Stromal cell of bone marrow (primary cell): ENCODE data around the gene INPP4B.
"Not testable (repeated sequence)": the region's sequence is repeated elsewhere in the genome, so short reads cannot be mapped to it uniquely, and the experiment has no call there.

Experiments
- DNase-seq: peaks from one replicate; pipeline ENCODE4 v3.0.0-alpha.2; 2012; ENCODE audit warnings: low read depth

INPP4B gene

DNA sequence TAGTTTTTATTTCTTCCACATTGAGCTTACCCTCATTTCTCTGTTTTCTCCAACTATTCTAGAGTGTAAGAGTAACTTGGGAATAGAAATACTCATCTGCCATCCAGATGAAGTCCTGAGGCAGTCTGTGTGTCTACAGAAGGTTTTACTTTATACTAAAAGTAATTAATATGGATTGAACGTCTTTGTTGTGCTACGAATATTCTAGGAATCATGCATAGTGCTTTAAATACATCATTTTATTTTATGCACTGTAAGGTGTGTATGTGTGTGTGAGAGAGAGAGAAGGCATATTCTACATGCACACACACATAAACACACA is 305.7 kb downstream of the INPP4B start:
- no peak for DNase-seq

DNA sequence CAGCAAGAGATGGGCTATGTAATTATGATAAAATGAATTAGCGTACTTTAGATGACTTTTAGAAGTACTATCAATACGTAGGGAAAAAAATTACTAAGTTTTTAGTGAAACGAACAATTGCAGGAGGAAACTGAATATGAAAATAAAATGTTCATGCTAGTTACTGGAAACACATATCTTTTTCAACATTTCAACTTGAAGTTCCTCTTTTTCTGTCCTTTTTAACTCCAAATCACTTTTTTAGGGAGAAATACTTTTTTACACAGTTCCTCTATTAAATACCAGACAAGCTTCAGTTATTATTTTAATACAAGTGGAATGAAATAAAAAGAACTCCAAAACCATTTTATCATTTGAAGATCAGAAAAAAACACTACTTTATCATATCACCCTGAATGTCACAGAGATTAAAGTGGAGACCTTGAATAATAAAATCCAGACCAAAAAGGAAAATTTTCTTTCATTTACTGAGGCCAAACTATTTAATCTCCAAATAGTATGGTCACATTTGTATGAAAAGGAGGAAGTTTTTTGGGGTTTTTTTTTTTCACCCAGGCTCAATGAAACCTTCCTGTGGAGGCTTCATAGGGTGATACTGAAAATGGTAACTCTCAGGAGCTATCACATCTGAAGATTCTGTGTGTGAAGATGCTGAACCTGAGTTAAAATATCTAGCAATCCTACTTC is 306.2 kb downstream of the INPP4B start:
- DNase-seq: no peak

DNA sequence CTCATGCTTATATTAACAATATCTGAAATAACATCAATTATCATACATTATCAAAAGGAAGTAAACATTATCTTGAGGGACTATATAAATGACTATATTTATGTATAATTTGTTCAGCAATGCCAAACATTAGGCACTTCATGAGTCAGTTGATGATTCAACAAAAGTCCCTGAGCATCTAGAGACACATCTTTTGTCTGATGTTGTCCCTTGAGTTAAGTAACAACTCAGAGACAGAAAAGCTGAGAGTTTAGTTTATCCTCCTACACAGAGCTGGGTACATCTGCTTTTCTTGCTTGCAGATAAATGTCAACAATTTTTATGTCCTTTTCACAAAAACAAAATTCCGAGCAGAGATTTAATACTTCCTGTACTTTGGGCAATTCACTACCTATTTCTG is 311.1 kb downstream of the INPP4B start:
- no peak for DNase-seq

GRCh38 chr4:142532054-142532453 is 314.0 kb downstream of the INPP4B start:
- no peak for DNase-seq

GRCh38 chr4:142530728-142531127 is 315.4 kb downstream of the INPP4B start:
- no peak for DNase-seq

- no peak for DNase-seq
These were observed 317.7 kb downstream of the INPP4B start for GRCh38 chr4:142528433-142528832.

- no peak for DNase-seq
These were observed 323.0 kb downstream of the INPP4B start for GRCh38 chr4:142523111-142523510.

DNA sequence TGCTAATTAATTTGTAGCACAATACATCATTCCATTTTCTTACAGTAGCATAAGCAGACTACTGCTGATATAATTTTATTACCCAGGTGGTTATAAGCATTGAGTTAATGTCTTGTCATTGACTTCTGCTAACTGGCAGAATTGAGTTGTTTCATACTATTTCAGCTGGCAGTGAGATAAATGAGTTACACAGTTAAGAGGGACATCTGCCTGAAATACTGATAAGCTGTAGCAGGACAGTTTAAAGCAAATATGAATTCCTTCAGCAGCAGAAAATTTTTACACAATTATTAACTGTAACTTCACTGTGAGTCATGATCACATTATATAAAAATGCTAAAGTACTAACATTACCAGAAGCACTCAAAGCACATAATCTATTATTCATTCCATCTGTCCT is 326.8 kb downstream of the INPP4B start:
- no peak for DNase-seq

GRCh38 chr4:142516686-142517526 is 329.2 kb downstream of the INPP4B start:
- no peak for DNase-seq

- no peak for DNase-seq
These were observed 333.9 kb downstream of the INPP4B start for GRCh38 chr4:142512161-142512560.

DNA sequence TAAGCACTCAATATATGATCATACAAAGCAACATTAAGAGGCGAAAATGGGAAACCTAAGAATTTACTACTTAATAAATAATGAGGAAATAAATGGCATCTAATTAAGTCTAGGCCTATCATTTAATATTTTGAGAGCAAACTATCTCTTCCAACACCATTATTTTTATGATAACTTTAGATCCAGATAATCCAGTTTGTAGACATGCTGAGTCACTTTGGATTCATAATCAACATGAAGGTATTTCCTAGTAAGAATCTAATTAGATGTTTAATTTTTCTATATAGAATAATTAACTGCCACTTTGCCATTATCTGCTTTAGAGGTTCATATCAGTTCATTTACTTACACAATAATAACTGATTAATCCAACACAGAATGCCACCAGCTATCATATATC is 336.2 kb downstream of the INPP4B start:
- DNase-seq: no peak

- DNase-seq: not testable (repeated sequence)
These were observed 336.7 kb downstream of the INPP4B start for GRCh38 chr4:142509381-142509780.

DNA sequence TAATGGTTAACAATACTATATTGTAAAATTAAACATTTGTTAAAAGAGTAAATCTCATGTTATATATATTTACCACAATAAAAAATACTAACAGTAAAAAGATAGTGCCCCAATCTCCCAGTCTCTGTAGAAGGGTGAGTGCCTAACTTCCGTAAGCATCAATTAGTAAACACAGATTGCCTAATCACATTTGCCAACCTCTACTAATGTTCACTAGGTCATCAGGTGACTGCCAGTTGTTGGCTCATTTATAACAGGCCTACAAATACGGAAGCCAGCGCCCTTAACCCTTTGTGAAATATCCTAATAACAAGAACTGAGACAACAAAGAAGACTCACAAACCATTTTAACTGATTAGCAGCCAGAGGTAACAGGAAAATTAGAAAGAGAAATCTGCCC is 345.1 kb downstream of the INPP4B start:
- DNase-seq: no peak

GRCh38 chr4:142497606-142498005 is 348.5 kb downstream of the INPP4B start:
- no peak for DNase-seq

- DNase-seq: no peak
These were observed 352.6 kb downstream of the INPP4B start for GRCh38 chr4:142493255-142494110.

DNA sequence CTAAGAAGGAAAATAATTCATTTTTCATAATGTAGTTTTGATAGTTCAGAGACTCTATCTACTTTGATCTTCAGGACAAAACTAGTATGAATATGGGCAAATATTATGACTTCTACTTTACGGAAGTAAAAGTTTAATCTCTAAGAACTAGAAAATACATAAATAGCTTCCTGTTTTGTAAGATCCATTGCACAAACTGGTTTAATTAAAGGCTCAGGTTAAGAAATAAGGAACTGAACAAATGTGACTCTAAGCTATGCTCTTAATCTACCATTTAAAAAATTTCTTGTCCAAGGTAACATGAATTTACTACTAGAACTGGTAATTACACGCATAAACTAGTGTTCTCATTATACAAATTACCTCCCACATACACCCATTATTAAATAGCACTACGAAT is 360.6 kb downstream of the INPP4B start:
- no peak for DNase-seq

DNA sequence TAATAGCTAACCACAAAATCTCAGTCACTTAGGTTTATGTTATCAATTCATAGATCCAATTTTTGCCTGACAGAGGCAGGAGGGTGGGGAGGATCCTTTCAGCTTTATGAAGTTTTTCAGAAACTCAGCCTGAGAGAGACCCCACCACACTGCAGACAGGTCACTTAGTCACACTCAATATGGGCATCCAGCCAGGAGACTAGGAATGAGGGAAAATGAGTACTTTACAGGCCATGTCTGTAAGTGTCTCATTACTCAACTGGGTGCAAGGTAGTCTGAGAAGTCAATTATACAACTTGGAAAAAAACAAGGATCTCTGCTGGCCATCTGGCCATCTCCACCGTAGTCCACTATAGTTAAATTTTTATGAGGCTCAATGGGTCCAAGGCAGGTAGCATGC is 365.9 kb downstream of the INPP4B start:
- DNase-seq: no peak

GRCh38 chr4:142475663-142476062 is 370.4 kb downstream of the INPP4B start:
- DNase-seq: no peak

DNA sequence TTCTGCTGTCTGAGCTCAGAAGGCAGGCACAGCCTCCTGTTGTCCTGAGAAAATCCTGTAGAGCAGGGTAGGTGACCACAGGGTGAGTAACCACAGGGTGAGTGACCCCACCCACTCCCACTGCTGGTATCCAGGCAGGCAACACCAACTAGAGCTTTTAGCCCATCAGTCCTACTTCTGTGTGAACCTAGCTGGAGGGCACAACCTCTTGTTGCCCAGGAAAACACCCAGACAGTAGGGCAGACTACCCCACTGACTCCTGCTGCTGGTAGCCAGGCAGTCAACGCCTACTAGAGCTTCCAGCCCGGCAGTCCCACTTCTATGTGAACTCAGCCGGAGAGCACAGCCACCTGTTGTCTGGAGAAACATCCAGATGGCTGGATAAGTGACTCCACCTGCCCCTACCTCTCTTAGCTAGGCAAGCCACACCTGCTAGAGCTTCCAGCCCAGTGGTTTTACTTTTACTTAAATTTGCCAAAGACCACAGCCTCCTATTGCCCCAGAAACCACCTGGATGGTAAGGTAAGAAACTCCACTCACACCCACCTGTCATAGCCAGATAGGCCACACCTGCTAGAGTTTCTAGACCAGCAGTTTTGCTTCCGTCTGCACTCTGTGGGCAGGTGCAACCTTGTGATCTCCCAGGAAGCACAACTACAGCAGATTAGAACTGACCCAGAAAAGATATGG is 371.6 kb downstream of the INPP4B start:
- no peak for DNase-seq

- DNase-seq: no peak
These were observed 372.2 kb downstream of the INPP4B start for GRCh38 chr4:142473960-142474338.

GRCh38 chr4:142473218-142473959 is 372.7 kb downstream of the INPP4B start:
- DNase-seq: no peak

DNA sequence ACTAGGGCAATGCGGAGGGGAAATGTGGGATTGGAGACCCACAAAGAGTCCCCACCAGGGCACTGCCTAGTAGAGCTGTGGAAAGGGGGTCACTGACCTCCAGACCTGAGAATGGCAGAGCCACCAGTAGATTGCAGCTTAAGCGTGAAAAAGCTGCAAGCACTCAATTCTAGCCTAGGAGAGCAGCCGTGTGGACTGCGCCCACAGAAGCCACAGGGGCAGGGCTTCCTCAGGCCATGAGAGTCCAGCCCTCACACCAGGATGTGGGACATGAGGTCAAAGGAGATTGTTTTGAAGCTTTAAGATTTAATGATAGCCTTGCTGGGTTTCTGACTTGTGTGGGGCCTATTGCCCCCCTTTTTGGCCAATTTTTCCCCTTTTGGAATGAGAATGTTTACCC is 379.0 kb downstream of the INPP4B start:
- DNase-seq: no peak
